HepG2 (cell line): Measurements from ENCODE around the gene CDC37. TPM values are rescaled to one million over a fixed set of nuclear protein-coding genes. Genes with fewer than 3 reads are reported as not detected.

ENCODE experiments used
- ATF7-NPFF ChIP-seq: sonication (generic); formaldehyde crosslinking; IDR thresholded peaks from 2 replicates; pipeline ENCODE4 v1.8.1; 2023; ENCODE audit warnings: mild to moderate bottlenecking, low read depth, missing genetic modification reagents, moderate library complexity
- ATRX ChIP-seq: sonication (generic); formaldehyde crosslinking; IDR thresholded peaks from 2 replicates; pipeline ENCODE4 v1.4.0; 2020; ENCODE audit warnings: missing genetic modification reagents, borderline replicate concordance
- EHMT2 ChIP-seq: fragments of 200-600 bp; sonication (generic); IDR thresholded peaks from 2 replicates; pipeline ENCODE4 v1.7.0; 2017; ENCODE audit warnings: antibody characterized with exemption, low read depth, low read length, borderline replicate concordance
- HNRNPL ChIP-seq: fragments of 200-400 bp; formaldehyde crosslinking; IDR thresholded peaks from 2 replicates; pipeline ENCODE4 v1.6.1; 2017; ENCODE audit warnings: mild to moderate bottlenecking, low read depth, low read length
- KAT7 ChIP-seq: IDR thresholded peaks from 2 replicates; pipeline ENCODE4 v1.6.1; 2018; ENCODE audit warnings: borderline replicate concordance, missing compliant biosample characterization
- KDM4B ChIP-seq: sonication (generic); formaldehyde crosslinking; IDR thresholded peaks from 2 replicates; pipeline ENCODE4 v1.4.0; 2020; ENCODE audit warnings: missing genetic modification reagents
- MATR3 ChIP-seq: sonication (generic); formaldehyde crosslinking; IDR thresholded peaks from 2 replicates; pipeline ENCODE4 v1.4.0; 2020; ENCODE audit warnings: missing genetic modification reagents
- NONO ChIP-seq, 2 experiments: fragments of 450-650 bp in 1 of 2; sonication (generic) in 1 of 2; formaldehyde crosslinking in 1 of 2; IDR thresholded peaks in 1 of 2; conservative IDR thresholded peaks in 1 of 2; 2 replicates each; pipeline versions ENCODE4 v1.6.1 to v1.8.0; 2017 to 2022; ENCODE audit warnings: mild to moderate bottlenecking in 1 of 2, missing genetic modification reagents in 1 of 2, moderate library complexity in 1 of 2
- RELA ChIP-seq: sonication (generic); formaldehyde crosslinking; IDR thresholded peaks from 2 replicates; pipeline ENCODE4 v1.4.0; 2020; ENCODE audit warnings: missing genetic modification reagents
- SMARCC2 ChIP-seq: fragments of 450-650 bp; IDR thresholded peaks from 2 replicates; pipeline ENCODE4 v1.6.1; 2017; ENCODE audit warnings: antibody characterized with exemption, mild to moderate bottlenecking
- STAG1 ChIP-seq: sonication (generic); formaldehyde crosslinking; IDR thresholded peaks from 2 replicates; pipeline ENCODE4 v1.4.0; 2020; ENCODE audit warnings: missing genetic modification reagents
- TCF12 ChIP-seq, 2 experiments: fragments of 450-650 bp in 1 of 2; sonication (generic) in 1 of 2; formaldehyde crosslinking in 1 of 2; IDR thresholded peaks; 2 replicates each; pipeline versions ENCODE4 v1.6.1 to v1.8.0; 2017 to 2022; ENCODE audit warnings: antibody characterized with exemption in 1 of 2, mild to moderate bottlenecking in 1 of 2, missing genetic modification reagents in 1 of 2, moderate library complexity in 1 of 2
- ZFP36 ChIP-seq: fragments of 150-350 bp; IDR thresholded peaks from 2 replicates; pipeline ENCODE4 v1.6.1; 2018; ENCODE audit warnings: borderline replicate concordance, low read length, low read depth; ENCODE audit not compliant: partially characterized antibody
- ZNF138 ChIP-seq: sonication (generic); formaldehyde crosslinking; IDR thresholded peaks from 2 replicates; pipeline ENCODE4 v1.5.0; 2020; ENCODE audit warnings: mild to moderate bottlenecking, low read depth, missing genetic modification reagents
- ZNF234 ChIP-seq: sonication (generic); formaldehyde crosslinking; conservative IDR thresholded peaks from 2 replicates; pipeline ENCODE4 v1.5.1; 2020; ENCODE audit warnings: mild to moderate bottlenecking, missing genetic modification reagents
- ZNF724P ChIP-seq: sonication (generic); formaldehyde crosslinking; IDR thresholded peaks from 2 replicates; pipeline ENCODE4 v1.8.0; 2022; ENCODE audit warnings: missing genetic modification reagents, borderline replicate concordance
- polyA plus RNA-seq, 8 experiments: library from polyadenylated mRNA; depleted of rRNA in 3 of 8; stranded (reverse) in 7 of 8; unstranded in 1 of 8; fragments of >200 nt; fragmentation: Illumina TruSeq in 4 of 8; extraction: Trizol in 4 of 8; gene quantifications; 2 replicates each; pipeline versions ENCODE4 v1.2.1 to v1.2.3, GENCODE V29; 2011 to 2016; ENCODE audit warnings: low read depth in 4 of 8, missing spikeins in 1 of 8, mixed read lengths in 1 of 8; ENCODE audit not compliant: insufficient read depth in 1 of 8
- total RNA-seq, 5 experiments: library from RNA; depleted of rRNA; stranded (reverse); fragments of >200 nt; fragmentation: Illumina TruSeq; extraction: Trizol; gene quantifications; 2 replicates each; pipeline ENCODE4 v1.2.3, GENCODE V29; 2016; ENCODE audit warnings: low read depth in 1 of 5
- TF ChIP-seq, protein P1 (sequence below): sonication (generic); formaldehyde crosslinking; IDR thresholded peaks from 2 replicates; pipeline ENCODE4 v1.4.0; 2020; ENCODE audit warnings: low read depth, mild to moderate bottlenecking, missing genetic modification reagents
- TF ChIP-seq, protein P2 (sequence below): sonication (generic); formaldehyde crosslinking; IDR thresholded peaks from 2 replicates; pipeline ENCODE4 v1.5.1; 2020; ENCODE audit warnings: mild to moderate bottlenecking, missing genetic modification reagents
- TF ChIP-seq, protein P3 (sequence below): sonication (generic); formaldehyde crosslinking; IDR thresholded peaks from 2 replicates; pipeline ENCODE4 v1.4.0; 2020; ENCODE audit warnings: mild to moderate bottlenecking, missing genetic modification reagents
- TF ChIP-seq, protein P4 (sequence below): sonication (generic); formaldehyde crosslinking; conservative IDR thresholded peaks from 2 replicates; pipeline ENCODE4 v1.4.0; 2020; ENCODE audit warnings: mild to moderate bottlenecking, missing genetic modification reagents, moderate library complexity

Gene CDC37
- total and polyA plus RNA-seq, 2 of the 13 experiments (the other 11 are each of a cell fraction or from before 2014, with no cell fraction given) = 158 to 177 TPM

DNA sequence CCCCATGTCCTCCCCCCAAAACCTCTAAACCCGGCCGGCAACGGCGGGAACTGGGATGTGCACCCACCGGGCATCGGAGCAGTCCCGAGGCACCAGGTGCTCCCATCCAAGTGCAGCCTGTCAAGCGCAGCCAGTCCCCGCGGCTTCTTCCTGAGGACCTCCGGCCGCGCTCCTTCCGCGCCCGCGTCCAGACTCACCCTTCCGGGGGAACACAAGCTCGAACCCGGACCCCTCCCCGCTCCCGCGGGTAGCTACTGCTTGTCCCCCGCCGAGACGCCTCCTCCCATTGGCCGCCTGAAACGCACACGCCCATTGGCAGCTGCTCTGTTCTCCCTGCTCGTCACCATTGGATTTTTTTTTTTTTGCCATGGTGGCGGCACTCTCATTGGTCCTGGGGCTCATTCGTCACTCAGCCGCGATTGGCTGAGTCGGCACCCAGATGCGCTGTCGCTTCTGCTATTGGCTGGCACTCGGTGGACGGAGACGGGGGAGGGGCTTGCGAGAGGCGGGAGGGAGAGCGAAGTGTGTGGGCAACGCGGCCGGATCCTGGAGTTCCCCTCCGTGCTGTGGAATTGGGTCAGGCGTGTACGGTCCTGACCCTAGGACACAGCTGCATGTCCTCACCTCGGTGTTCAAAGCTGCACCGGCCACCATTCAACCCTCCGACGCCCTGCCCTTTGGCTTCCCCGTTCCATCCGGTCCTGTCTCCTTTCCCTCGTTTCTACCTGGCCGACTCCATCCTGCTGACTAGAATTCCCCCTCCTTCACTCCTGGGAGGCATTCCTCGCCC, 22.8 kb downstream of the CDC37 start, which contains the start of gene TYK2 (continued):
- TF ChIP-seq, protein P1, sequence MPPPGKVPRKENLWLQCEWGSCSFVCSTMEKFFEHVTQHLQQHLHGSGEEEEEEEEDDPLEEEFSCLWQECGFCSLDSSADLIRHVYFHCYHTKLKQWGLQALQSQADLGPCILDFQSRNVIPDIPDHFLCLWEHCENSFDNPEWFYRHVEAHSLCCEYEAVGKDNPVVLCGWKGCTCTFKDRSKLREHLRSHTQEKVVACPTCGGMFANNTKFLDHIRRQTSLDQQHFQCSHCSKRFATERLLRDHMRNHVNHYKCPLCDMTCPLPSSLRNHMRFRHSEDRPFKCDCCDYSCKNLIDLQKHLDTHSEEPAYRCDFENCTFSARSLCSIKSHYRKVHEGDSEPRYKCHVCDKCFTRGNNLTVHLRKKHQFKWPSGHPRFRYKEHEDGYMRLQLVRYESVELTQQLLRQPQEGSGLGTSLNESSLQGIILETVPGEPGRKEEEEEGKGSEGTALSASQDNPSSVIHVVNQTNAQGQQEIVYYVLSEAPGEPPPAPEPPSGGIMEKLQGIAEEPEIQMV (CRISPR knock-in tag) = no peak; the same call in 1 of the 2 replicates
- TF ChIP-seq SMARCC2 (no peak), STAG1 (CRISPR knock-in tag) (no peak), EHMT2 (no peak), ATRX (no peak), KAT7 (CRISPR knock-in tag) (peak; percentile 80), ZNF234 (CRISPR knock-in tag) (no peak), KDM4B (CRISPR knock-in tag) (no peak), HNRNPL (0 out of 2 replicates have a peak, but pooled peaks have one; percentile 47), ZNF724P (CRISPR knock-in tag) (peak; percentile 15; the same call in 1 of the 2 replicates), TCF12 (IDR thresholded peaks at IDR 0.05) (no peak), TCF12 (CRISPR knock-in tag; IDR thresholded peaks at IDR 0.05) (no peak), ATF7-NPFF (CRISPR knock-in tag) (peak; percentile 70; the same call in 1 of the 2 replicates), RELA (CRISPR knock-in tag) (0 out of 2 replicates have a peak, but pooled peaks have one; percentile 40), NONO (IDR thresholded peaks at IDR 0.05) (no peak), NONO (CRISPR knock-in tag; conservative IDR thresholded peaks at IDR 0.05) (peak; percentile 81), MATR3 (CRISPR knock-in tag) (no peak), ZFP36 (no peak), ZNF138 (CRISPR knock-in tag) (no peak)
- TF ChIP-seq, protein P2, sequence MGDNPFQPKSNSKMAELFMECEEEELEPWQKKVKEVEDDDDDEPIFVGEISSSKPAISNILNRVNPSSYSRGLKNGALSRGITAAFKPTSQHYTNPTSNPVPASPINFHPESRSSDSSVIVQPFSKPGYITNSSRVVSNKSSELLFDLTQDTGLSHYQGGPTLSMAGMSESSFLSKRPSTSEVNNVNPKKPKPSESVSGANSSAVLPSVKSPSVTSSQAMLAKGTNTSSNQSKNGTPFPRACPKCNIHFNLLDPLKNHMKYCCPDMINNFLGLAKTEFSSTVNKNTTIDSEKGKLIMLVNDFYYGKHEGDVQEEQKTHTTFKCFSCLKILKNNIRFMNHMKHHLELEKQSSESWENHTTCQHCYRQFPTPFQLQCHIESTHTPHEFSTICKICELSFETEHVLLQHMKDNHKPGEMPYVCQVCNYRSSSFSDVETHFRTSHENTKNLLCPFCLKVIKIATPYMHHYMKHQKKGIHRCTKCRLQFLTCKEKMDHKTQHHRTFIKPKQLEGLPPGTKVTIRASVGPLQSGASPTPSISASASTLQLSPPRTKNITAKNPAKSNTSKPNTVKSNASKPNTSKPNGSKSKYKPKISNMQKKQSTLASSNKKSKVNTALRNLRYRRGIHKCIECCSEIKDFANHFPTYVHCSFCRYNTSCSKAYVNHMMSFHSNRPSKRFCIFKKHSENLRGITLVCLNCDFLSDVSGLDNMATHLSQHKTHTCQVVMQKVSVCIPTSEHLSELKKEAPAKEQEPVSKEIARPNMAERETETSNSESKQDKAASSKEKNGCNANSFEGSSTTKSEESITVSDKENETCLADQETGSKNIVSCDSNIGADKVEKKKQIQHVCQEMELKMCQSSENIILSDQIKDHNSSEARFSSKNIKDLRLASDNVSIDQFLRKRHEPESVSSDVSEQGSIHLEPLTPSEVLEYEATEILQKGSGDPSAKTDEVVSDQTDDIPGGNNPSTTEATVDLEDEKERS = no peak
- TF ChIP-seq, protein P3, sequence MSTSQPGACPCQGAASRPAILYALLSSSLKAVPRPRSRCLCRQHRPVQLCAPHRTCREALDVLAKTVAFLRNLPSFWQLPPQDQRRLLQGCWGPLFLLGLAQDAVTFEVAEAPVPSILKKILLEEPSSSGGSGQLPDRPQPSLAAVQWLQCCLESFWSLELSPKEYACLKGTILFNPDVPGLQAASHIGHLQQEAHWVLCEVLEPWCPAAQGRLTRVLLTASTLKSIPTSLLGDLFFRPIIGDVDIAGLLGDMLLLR (CRISPR knock-in tag) = peak; percentile 79; the same call in 1 of the 2 replicates
- TF ChIP-seq, protein P4, sequence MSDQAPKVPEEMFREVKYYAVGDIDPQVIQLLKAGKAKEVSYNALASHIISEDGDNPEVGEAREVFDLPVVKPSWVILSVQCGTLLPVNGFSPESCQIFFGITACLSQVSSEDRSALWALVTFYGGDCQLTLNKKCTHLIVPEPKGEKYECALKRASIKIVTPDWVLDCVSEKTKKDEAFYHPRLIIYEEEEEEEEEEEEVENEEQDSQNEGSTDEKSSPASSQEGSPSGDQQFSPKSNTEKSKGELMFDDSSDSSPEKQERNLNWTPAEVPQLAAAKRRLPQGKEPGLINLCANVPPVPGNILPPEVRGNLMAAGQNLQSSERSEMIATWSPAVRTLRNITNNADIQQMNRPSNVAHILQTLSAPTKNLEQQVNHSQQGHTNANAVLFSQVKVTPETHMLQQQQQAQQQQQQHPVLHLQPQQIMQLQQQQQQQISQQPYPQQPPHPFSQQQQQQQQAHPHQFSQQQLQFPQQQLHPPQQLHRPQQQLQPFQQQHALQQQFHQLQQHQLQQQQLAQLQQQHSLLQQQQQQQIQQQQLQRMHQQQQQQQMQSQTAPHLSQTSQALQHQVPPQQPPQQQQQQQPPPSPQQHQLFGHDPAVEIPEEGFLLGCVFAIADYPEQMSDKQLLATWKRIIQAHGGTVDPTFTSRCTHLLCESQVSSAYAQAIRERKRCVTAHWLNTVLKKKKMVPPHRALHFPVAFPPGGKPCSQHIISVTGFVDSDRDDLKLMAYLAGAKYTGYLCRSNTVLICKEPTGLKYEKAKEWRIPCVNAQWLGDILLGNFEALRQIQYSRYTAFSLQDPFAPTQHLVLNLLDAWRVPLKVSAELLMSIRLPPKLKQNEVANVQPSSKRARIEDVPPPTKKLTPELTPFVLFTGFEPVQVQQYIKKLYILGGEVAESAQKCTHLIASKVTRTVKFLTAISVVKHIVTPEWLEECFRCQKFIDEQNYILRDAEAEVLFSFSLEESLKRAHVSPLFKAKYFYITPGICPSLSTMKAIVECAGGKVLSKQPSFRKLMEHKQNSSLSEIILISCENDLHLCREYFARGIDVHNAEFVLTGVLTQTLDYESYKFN = peak; percentile 46; the same call in 1 of the 2 replicates
